ENCODE data around the gene SHLD1. TPM values are rescaled to one million over a fixed set of nuclear protein-coding genes. Genes with fewer than 3 reads are reported as not detected.
A peak's percentile ranks its signal among the peaks of the same experiment; 100 is the strongest.
"Not testable (repeated sequence)": the region's sequence is repeated elsewhere in the genome, so short reads cannot be mapped to it uniquely, and the experiment has no call there.

Gene SHLD1
- total RNA-seq, 5 donors from 2014 or later (not counting 1 experiment from before 2014, with no cell fraction given), result 10.0 to 15.8 (median 14.2) TPM

- Mint-ChIP-seq H3K36me3 (peaks cover 10% of the 10 kb centered on the region), H3K4me1 (peaks cover 24 to 29% (median 26%) of the 10 kb centered on the region in 3 donors)
- H3K9me3 ChIP-seq; H3K9me3 Mint-ChIP-seq; H3K27me3 ChIP-seq (replicated peaks in 1 of 2; ENCODE audit: control insufficient read depth in 2 of 2, extremely low read depth in 1 of 2, insufficient read depth in 2 of 2, low read length in 1 of 2); H3K27me3 Mint-ChIP-seq; POLR2A ChIA-PET; CTCF ChIA-PET; H3K27ac Mint-ChIP-seq; DNase-seq; H3K27ac ChIP-seq (ENCODE audit: low read length); H3K36me3 ChIP-seq (ENCODE audit: control insufficient read depth in 2 of 2, extremely low read depth in 1 of 2, insufficient read depth in 1 of 2, low read length in 1 of 2); H3K4me3 Mint-ChIP-seq; H3K4me3 ChIP-seq (ENCODE audit: control insufficient read depth in 1 of 2, extremely low read depth in 1 of 2, low read length in 1 of 2); ATAC-seq (replicated peaks in 1 of 4): not testable (repeated sequence)
- peaks cover 6 to 13% of the 10 kb centered on the region in 2 experiments for H3K4me1 ChIP-seq (ENCODE audit: control insufficient read depth in 1 of 2, extremely low read depth in 1 of 2, insufficient read depth in 2 of 2, low read length in 2 of 2)
- 96% methylated on average over 5 of the region's 12 CpGs for WGBS (ENCODE audit: insufficient coverage)
Observed at GRCh38 chr20:5749512-5749951, 669 bp upstream of the SHLD1 start.

- Mint-ChIP-seq H3K36me3 (peaks cover 13% of the 10 kb centered on the region), H3K4me1 (peaks cover 29 to 42% (median 38%) of the 10 kb centered on the region in 3 donors), H3K27ac (peak overlapping the region in 1 of 2 donors; percentile 31), H3K27me3 (no peaks in the 10 kb centered on the region), H3K4me3 (peak overlapping the region; percentile 83 to 90 (median 90)), H3K9me3 (no peaks in the 10 kb centered on the region)
- ATAC-seq (replicated peaks in 1 of 4), result no peak
- H3K4me1 ChIP-seq (ENCODE audit: control insufficient read depth in 1 of 2, extremely low read depth in 1 of 2, insufficient read depth in 2 of 2, low read length in 2 of 2), result peaks cover 6 to 13% of the 10 kb centered on the region in 2 experiments
- POLR2A ChIA-PET, result interaction anchor here (0.5 to 2.0 kb wide), 3 partner anchors 142 to 216 kb away, joined by 3 to 17 read pairs (median 3); no protein-coding TSS in a partner anchor
- no peaks in the 10 kb centered on the region for H3K9me3 ChIP-seq
- 100% methylated on average over 4 of the region's 4 CpGs for WGBS (ENCODE audit: insufficient coverage)
- no peak overlapping the region for H3K27ac ChIP-seq (ENCODE audit: low read length)
- DNase-seq, result no peak
- H3K27me3 ChIP-seq (replicated peaks in 1 of 2; ENCODE audit: control insufficient read depth in 2 of 2, extremely low read depth in 1 of 2, insufficient read depth in 2 of 2, low read length in 1 of 2), result no peaks in the 10 kb centered on the region
- H3K36me3 ChIP-seq (ENCODE audit: control insufficient read depth in 2 of 2, extremely low read depth in 1 of 2, insufficient read depth in 1 of 2, low read length in 1 of 2), result no peaks in the 10 kb centered on the region
- CTCF ChIA-PET, result interaction anchor here in 1 of 2 donors (1.8 kb wide), 1 partner anchor 37 kb away, joined by 11 read pairs; no protein-coding TSS in a partner anchor
- no peak overlapping the region for H3K4me3 ChIP-seq (ENCODE audit: control insufficient read depth in 1 of 2, extremely low read depth in 1 of 2, low read length in 1 of 2)
Observed at GRCh38 chr20:5751856-5752255, 1.7 kb downstream of the SHLD1 start.

- H3K4me1 Mint-ChIP-seq, result peaks cover 37 to 53% (median 41%) of the 10 kb centered on the region in 3 donors
- Histone ChIP-seq H3K4me1 (ENCODE audit: control insufficient read depth in 1 of 2, extremely low read depth in 1 of 2, insufficient read depth in 2 of 2, low read length in 2 of 2) (peaks cover 9 to 13% of the 10 kb centered on the region in 2 experiments), H3K27me3 (replicated peaks in 1 of 2; ENCODE audit: control insufficient read depth in 2 of 2, extremely low read depth in 1 of 2, insufficient read depth in 2 of 2, low read length in 1 of 2) (no peaks in the 10 kb centered on the region), H3K9me3 (no peaks in the 10 kb centered on the region), H3K4me3 (ENCODE audit: control insufficient read depth in 1 of 2, extremely low read depth in 1 of 2, low read length in 1 of 2) (no peak overlapping the region), H3K36me3 (ENCODE audit: control insufficient read depth in 2 of 2, extremely low read depth in 1 of 2, insufficient read depth in 1 of 2, low read length in 1 of 2) (peaks cover 0 to 2% of the 10 kb centered on the region in 2 donors), H3K27ac (ENCODE audit: low read length) (no peak overlapping the region)
- no peak overlapping the region for H3K27ac Mint-ChIP-seq
- peaks cover 22% of the 10 kb centered on the region for H3K36me3 Mint-ChIP-seq
- H3K9me3 Mint-ChIP-seq, result no peaks in the 10 kb centered on the region
- ChIA-PET CTCF (no interaction called here), POLR2A (interaction anchor here in 1 of 2 donors (0.7 kb wide), 1 partner anchor 39 kb away, joined by 4 read pairs; no protein-coding TSS in a partner anchor)
- no peaks in the 10 kb centered on the region for H3K27me3 Mint-ChIP-seq
- no peak for ATAC-seq (replicated peaks in 1 of 4)
- DNase-seq, result no peak
- no peak overlapping the region for H3K4me3 Mint-ChIP-seq
- 100% methylated on average over 1 of the region's 7 CpGs for WGBS (ENCODE audit: insufficient coverage)
Observed at GRCh38 chr20:5753814-5754213, 3.6 kb downstream of the SHLD1 start.

- no peak overlapping the region for H3K4me3 ChIP-seq (ENCODE audit: control insufficient read depth in 1 of 2, extremely low read depth in 1 of 2, low read length in 1 of 2)
- ChIA-PET POLR2A (no interaction called here), CTCF (interaction anchor here in 1 of 2 donors (0.7 kb wide), 1 partner anchor 23 kb away, joined by 4 read pairs; no protein-coding TSS in a partner anchor)
- H3K4me3 Mint-ChIP-seq, result no peak overlapping the region
- H3K27me3 Mint-ChIP-seq, result no peaks in the 10 kb centered on the region
- no peak overlapping the region for H3K27ac Mint-ChIP-seq
- DNase-seq, result no peak
- H3K9me3 Mint-ChIP-seq, result no peaks in the 10 kb centered on the region
- H3K36me3 ChIP-seq (ENCODE audit: control insufficient read depth in 2 of 2, extremely low read depth in 1 of 2, insufficient read depth in 1 of 2, low read length in 1 of 2), result peaks cover 0 to 14% of the 10 kb centered on the region in 2 donors
- ATAC-seq (replicated peaks in 1 of 4), result no peak
- H3K9me3 ChIP-seq, result no peaks in the 10 kb centered on the region
- H3K4me1 Mint-ChIP-seq, result peaks cover 34 to 52% (median 42%) of the 10 kb centered on the region in 3 donors
- peaks cover 32% of the 10 kb centered on the region for H3K36me3 Mint-ChIP-seq
- H3K27ac ChIP-seq (ENCODE audit: low read length), result no peak overlapping the region
- WGBS (ENCODE audit: insufficient coverage), result 93% methylated on average over 3 of the region's 3 CpGs
- H3K4me1 ChIP-seq (ENCODE audit: control insufficient read depth in 1 of 2, extremely low read depth in 1 of 2, insufficient read depth in 2 of 2, low read length in 2 of 2), result peaks cover 3 to 4% of the 10 kb centered on the region in 2 experiments
- no peaks in the 10 kb centered on the region for H3K27me3 ChIP-seq (replicated peaks in 1 of 2; ENCODE audit: control insufficient read depth in 2 of 2, extremely low read depth in 1 of 2, insufficient read depth in 2 of 2, low read length in 1 of 2)
Observed at GRCh38 chr20:5757949-5758348, 7.7 kb downstream of the SHLD1 start.

- H3K27ac ChIP-seq (ENCODE audit: low read length), result no peak overlapping the region
- no peaks in the 10 kb centered on the region for H3K9me3 Mint-ChIP-seq
- peaks cover 11 to 32% (median 30%) of the 10 kb centered on the region in 3 donors for H3K4me1 Mint-ChIP-seq
- no peak overlapping the region for H3K27ac Mint-ChIP-seq
- POLR2A ChIA-PET, result no interaction called here
- no peaks in the 10 kb centered on the region for H3K27me3 Mint-ChIP-seq
- WGBS (ENCODE audit: insufficient coverage), result 94% methylated on average over 6 of the region's 7 CpGs
- peaks cover 0 to 4% of the 10 kb centered on the region in 2 experiments for H3K4me1 ChIP-seq (ENCODE audit: control insufficient read depth in 1 of 2, extremely low read depth in 1 of 2, insufficient read depth in 2 of 2, low read length in 2 of 2)
- H3K9me3 ChIP-seq, result no peaks in the 10 kb centered on the region
- no peak for DNase-seq
- ATAC-seq (replicated peaks in 1 of 4), result no peak
- no peak overlapping the region for H3K4me3 ChIP-seq (ENCODE audit: control insufficient read depth in 1 of 2, extremely low read depth in 1 of 2, low read length in 1 of 2)
- peaks cover 26% of the 10 kb centered on the region for H3K36me3 Mint-ChIP-seq
- no peak overlapping the region for H3K4me3 Mint-ChIP-seq
- H3K36me3 ChIP-seq (ENCODE audit: control insufficient read depth in 2 of 2, extremely low read depth in 1 of 2, insufficient read depth in 1 of 2, low read length in 1 of 2), result peaks cover 0 to 10% of the 10 kb centered on the region in 2 donors
- no peaks in the 10 kb centered on the region for H3K27me3 ChIP-seq (replicated peaks in 1 of 2; ENCODE audit: control insufficient read depth in 2 of 2, extremely low read depth in 1 of 2, insufficient read depth in 2 of 2, low read length in 1 of 2)
- CTCF ChIA-PET, result no interaction called here
Observed at GRCh38 chr20:5766085-5766764, 16.0 kb downstream of the SHLD1 start.

- ChIA-PET POLR2A (no interaction called here), CTCF (interaction anchor here in 1 of 2 donors (0.6 kb wide), 1 partner anchor 232 kb away, joined by 5 read pairs; no protein-coding TSS in a partner anchor)
- no peaks in the 10 kb centered on the region for H3K9me3 Mint-ChIP-seq
- H3K4me1 Mint-ChIP-seq, result peaks cover 16 to 33% (median 33%) of the 10 kb centered on the region in 3 donors
- Histone ChIP-seq H3K9me3 (no peaks in the 10 kb centered on the region), H3K27me3 (replicated peaks in 1 of 2; ENCODE audit: control insufficient read depth in 2 of 2, extremely low read depth in 1 of 2, insufficient read depth in 2 of 2, low read length in 1 of 2) (no peaks in the 10 kb centered on the region), H3K4me1 (ENCODE audit: control insufficient read depth in 1 of 2, extremely low read depth in 1 of 2, insufficient read depth in 2 of 2, low read length in 2 of 2) (no peaks in the 10 kb centered on the region), H3K36me3 (ENCODE audit: control insufficient read depth in 2 of 2, extremely low read depth in 1 of 2, insufficient read depth in 1 of 2, low read length in 1 of 2) (peaks cover 0 to 10% of the 10 kb centered on the region in 2 donors), H3K27ac (ENCODE audit: low read length) (no peak overlapping the region), H3K4me3 (ENCODE audit: control insufficient read depth in 1 of 2, extremely low read depth in 1 of 2, low read length in 1 of 2) (no peak overlapping the region)
- DNase-seq (no peak), ATAC-seq (replicated peaks in 1 of 4) (no peak)
- WGBS (ENCODE audit: insufficient coverage), result 92% methylated on average over 6 of the region's 9 CpGs
- no peaks in the 10 kb centered on the region for H3K27me3 Mint-ChIP-seq
- H3K36me3 Mint-ChIP-seq, result peaks cover 29% of the 10 kb centered on the region
- no peak overlapping the region for H3K4me3 Mint-ChIP-seq
- H3K27ac Mint-ChIP-seq, result no peak overlapping the region
Observed at GRCh38 chr20:5767493-5768098, 17.4 kb downstream of the SHLD1 start.
